ENCODE data around the gene STING1.

DNA sequence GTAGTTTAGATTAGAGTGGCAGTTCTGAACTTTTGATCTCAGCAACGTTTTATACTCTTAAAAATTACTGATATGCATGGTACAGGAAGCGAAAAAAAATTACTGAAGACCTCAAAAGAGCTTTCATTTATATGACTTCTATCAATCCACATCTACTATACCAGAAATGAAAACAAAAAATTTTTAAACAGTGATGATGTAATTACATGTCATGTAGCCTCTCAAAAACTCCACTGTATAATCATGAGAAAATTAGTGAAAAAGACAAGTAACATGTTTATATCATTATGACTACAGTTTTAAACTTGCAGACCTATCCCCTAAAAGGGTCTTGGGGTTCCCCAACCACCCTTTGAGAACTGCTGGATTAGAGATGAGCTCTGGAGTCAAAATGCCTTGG is 52.5 kb downstream of the STING1 start:
- TF ChIP-seq, protein P1, sequence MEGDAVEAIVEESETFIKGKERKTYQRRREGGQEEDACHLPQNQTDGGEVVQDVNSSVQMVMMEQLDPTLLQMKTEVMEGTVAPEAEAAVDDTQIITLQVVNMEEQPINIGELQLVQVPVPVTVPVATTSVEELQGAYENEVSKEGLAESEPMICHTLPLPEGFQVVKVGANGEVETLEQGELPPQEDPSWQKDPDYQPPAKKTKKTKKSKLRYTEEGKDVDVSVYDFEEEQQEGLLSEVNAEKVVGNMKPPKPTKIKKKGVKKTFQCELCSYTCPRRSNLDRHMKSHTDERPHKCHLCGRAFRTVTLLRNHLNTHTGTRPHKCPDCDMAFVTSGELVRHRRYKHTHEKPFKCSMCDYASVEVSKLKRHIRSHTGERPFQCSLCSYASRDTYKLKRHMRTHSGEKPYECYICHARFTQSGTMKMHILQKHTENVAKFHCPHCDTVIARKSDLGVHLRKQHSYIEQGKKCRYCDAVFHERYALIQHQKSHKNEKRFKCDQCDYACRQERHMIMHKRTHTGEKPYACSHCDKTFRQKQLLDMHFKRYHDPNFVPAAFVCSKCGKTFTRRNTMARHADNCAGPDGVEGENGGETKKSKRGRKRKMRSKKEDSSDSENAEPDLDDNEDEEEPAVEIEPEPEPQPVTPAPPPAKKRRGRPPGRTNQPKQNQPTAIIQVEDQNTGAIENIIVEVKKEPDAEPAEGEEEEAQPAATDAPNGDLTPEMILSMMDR (IDR thresholded peaks at IDR 0.05) = no peak
- no peak for TF ChIP-seq POLR2AphosphoS5 (IDR thresholded peaks at IDR 0.05; ENCODE audit: low read depth, low read length)
- TF ChIP-seq SIN3A (IDR thresholded peaks at IDR 0.05; ENCODE audit: borderline replicate concordance, insufficient read depth, low read depth, low read length) = no peak
- no peak for TF ChIP-seq TCF7L2 (IDR thresholded peaks at IDR 0.05; ENCODE audit: low read depth, low read length)
